Muscle layer of colon (tissue), 2 donors: ENCODE results near the gene ACKR1.

ENCODE experiments used
- H3K27ac ChIP-seq: one replicate; pipeline ENCODE4 v1.7.0; 2013; ENCODE audit warnings: low read depth, mild to moderate bottlenecking, low read length, moderate library complexity
- H3K27me3 ChIP-seq, 2 donors: one replicate each; pipeline ENCODE4 v1.7.0; 2013; ENCODE audit warnings: low read length in 2 of 2, mild to moderate bottlenecking in 2 of 2; ENCODE audit not compliant: insufficient read depth in 2 of 2, control insufficient read depth in 1 of 2
- H3K36me3 ChIP-seq: one replicate; pipeline ENCODE4 v1.7.0; 2013; ENCODE audit warnings: mild to moderate bottlenecking, low read length; ENCODE audit not compliant: insufficient read depth
- H3K4me1 ChIP-seq: one replicate; pipeline ENCODE4 v1.7.0; 2013; ENCODE audit warnings: mild to moderate bottlenecking, low read length; ENCODE audit not compliant: insufficient read depth
- H3K4me3 ChIP-seq, 2 donors: one replicate each; pipeline ENCODE4 v1.7.0; 2013; ENCODE audit warnings: low read length in 2 of 2, low read depth in 1 of 2, mild to moderate bottlenecking in 1 of 2, moderate library complexity in 1 of 2
- H3K9ac ChIP-seq: one replicate; pipeline ENCODE4 v1.7.0; 2013; ENCODE audit warnings: low read length
- H3K9me3 ChIP-seq: one replicate; pipeline ENCODE4 v1.7.0; 2013; ENCODE audit warnings: mild to moderate bottlenecking, low read length
- donor health status: abdominal sarcoma.
- donor health status: Adenocarcinoma of cecum.

Gene ACKR1, protein sequence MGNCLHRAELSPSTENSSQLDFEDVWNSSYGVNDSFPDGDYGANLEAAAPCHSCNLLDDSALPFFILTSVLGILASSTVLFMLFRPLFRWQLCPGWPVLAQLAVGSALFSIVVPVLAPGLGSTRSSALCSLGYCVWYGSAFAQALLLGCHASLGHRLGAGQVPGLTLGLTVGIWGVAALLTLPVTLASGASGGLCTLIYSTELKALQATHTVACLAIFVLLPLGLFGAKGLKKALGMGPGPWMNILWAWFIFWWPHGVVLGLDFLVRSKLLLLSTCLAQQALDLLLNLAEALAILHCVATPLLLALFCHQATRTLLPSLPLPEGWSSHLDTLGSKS

DNA sequence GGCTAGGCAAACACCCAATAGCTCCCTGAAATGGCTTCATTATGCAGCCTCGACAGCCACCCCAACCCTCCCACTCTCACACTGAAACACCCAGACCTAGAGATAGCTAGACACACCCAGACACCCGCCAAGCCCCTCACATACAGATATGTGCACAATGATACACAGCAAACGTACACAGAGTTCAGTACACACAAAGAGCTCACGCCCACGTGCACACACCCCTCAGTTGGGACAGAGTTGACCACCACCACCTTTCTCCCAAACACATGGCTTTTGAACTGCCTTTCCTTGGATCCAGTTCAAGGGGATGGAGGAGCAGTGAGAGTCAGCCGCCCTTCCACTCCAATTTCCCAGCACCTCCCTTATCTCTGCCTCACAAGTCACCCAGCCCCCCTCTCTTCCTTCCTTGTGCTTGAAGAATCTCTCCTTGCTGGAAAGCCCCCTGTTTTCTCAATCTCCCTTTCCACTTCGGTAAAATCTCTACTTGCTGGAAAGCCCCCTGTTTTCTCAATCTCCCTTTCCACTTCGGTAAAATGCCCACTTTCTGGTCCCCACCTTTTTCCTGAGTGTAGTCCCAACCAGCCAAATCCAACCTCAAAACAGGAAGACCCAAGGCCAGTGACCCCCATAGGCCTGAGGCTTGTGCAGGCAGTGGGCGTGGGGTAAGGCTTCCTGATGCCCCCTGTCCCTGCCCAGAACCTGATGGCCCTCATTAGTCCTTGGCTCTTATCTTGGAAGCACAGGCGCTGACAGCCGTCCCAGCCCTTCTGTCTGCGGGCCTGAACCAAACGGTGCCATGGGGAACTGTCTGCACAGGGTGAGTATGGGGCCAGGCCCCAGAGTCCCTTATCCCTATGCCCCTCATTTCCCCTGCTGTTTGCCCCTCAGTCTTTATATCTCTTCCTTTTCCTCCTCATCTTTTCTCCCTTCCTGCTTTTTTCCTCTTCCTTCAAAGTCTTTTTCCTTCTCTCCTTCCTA is at the start of gene ACKR1:
Gene ACKR1 (plus strand): TSS at position 715 of the 981 bp plus-strand sequence. CDS start 85 bp downstream, at position 800.
- Histone ChIP-seq H3K27me3 (peaks cover 0 to 23% of the 10 kb centered on the region in 2 donors), H3K36me3 (no peaks in the 10 kb centered on the region), H3K4me1 (peaks cover 6% of the 10 kb centered on the region), H3K27ac (no peak within 1 kb of the TSS), H3K9ac (no peak within 1 kb of the TSS), H3K9me3 (no peaks in the 10 kb centered on the region), H3K4me3 (no peak within 1 kb of the TSS)

DNA sequence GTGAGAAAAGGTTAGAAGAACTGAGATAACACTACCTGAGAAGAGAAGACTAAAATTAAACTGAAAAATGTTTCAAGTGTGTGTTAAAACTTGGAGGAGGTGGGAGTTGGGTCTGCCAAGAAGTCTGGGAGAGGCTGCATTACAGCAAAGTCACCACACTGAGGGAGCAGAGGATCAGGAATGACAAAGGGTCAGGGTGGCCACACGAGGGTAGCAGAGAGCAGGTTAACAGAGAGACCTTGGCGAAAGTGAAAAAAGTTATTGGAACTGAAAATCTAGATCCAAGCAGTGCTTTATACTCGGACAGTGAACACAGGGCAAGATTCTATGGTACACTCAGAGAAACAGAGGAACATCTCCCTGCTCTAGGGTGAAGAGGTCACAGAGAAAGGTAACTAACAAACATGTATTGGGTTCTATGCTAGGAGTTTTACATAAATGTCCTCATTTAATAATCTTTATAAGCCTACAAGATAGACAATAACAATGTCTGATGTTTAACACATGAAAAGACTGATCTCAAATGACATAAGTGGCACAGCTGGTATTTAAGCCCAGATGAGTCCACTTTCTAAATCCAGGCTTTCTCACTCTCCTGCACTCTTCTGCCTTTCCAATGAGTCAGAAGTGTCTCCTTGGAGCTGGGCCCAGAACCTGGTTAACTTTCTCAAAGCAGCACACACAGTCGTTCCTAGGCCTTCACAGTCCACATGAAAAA is 43.5 kb upstream of the ACKR1 start:
- H3K9ac ChIP-seq: no peak overlapping the region
- H3K9me3 ChIP-seq: no peaks in the 10 kb centered on the region
- no peaks in the 10 kb centered on the region for H3K36me3 ChIP-seq
- peaks cover 14% of the 10 kb centered on the region for H3K4me1 ChIP-seq
- H3K4me3 ChIP-seq: no peak overlapping the region
- peak overlapping the region; percentile 35 for H3K27ac ChIP-seq
- H3K27me3 ChIP-seq: no peaks in the 10 kb centered on the region

DNA sequence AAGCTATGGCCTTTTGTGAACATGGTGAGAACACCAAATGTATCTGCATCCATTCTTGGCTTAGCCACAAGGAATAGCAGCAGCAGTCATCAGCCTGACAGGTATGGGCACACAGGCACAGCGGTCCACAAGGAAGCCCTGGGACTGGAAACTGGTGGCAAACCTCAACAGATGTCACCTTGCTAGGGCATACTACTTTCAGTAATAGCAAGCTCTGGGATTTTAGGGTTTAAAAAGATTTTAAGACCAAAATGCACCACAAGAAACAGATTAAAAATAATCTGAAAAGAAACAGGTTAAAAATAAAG is 43.0 kb upstream of the ACKR1 start:
- Histone ChIP-seq H3K9ac (no peak overlapping the region), H3K36me3 (no peaks in the 10 kb centered on the region), H3K4me3 (no peak overlapping the region), H3K27me3 (no peaks in the 10 kb centered on the region), H3K9me3 (no peaks in the 10 kb centered on the region), H3K4me1 (peaks cover 14% of the 10 kb centered on the region), H3K27ac (no peak overlapping the region)

DNA sequence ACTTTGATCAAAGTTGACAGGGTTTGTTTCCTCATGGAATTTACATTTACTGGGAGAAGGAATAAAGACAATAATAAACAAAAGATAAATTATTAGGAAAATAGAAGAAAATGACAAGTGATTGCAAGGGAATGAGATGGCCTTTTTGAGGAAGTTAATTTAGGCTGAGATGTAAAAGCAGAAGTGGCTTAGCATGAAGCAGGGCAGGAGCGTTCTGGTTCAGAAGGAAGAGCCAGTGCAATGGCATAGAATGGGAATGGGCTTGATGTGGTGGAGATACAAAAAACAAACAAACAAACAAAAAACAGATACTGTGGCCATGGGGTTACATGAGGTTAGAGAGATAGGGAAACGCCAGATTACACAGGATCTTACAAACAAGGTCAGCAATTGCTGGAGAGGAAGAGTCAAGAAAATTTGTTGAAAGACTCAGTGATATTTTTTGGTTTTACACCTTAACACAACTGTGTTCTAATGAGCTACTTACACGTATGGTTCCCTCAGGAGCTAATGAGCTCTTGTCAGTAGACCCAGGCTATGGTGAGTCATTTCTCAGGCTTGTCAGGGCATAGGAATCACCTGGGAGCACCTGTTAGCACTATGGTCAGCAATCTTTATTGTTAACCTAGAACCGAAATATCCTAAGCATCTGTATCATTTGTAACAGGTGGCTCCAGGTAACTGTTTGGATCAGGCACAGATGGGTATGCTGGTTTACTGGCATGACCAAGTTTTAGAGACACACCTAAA is 42.0 kb upstream of the ACKR1 start:
- peaks cover 14% of the 10 kb centered on the region for H3K4me1 ChIP-seq
- no peak overlapping the region for H3K27ac ChIP-seq
- H3K27me3 ChIP-seq: no peaks in the 10 kb centered on the region
- no peaks in the 10 kb centered on the region for H3K9me3 ChIP-seq
- no peak overlapping the region for H3K9ac ChIP-seq
- no peak overlapping the region for H3K4me3 ChIP-seq
- H3K36me3 ChIP-seq: no peaks in the 10 kb centered on the region

DNA sequence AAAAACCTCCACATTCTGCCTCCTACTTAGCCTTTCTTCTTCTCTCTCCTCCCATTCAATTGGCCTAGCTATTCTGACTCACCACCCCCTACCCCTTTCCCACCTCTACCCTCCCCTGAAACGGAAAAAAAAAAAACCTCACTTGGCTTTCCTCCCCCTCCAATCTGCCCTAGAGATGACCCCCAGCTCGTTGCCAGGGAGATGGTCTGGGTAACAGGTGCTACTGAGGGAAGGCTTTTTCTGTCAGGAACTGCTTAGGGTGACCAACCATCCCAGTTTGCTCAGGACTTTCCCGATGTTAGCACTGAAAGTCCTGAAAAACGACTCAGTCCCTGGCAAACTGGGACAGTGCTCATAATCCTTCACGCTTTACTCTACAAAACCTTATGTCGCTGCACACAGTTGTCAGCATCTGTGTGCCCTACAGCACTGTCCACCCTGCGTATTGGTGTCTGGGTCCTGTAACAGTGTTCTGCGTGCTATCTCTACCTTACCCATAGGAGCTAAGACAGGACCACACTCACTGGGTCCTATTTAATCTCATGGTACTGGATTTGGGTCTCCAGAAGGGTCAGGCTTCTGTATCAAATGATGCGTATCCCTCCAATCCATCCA is 41.0 kb upstream of the ACKR1 start:
- H3K4me3 ChIP-seq: no peak overlapping the region
- H3K27me3 ChIP-seq: no peaks in the 10 kb centered on the region

DNA sequence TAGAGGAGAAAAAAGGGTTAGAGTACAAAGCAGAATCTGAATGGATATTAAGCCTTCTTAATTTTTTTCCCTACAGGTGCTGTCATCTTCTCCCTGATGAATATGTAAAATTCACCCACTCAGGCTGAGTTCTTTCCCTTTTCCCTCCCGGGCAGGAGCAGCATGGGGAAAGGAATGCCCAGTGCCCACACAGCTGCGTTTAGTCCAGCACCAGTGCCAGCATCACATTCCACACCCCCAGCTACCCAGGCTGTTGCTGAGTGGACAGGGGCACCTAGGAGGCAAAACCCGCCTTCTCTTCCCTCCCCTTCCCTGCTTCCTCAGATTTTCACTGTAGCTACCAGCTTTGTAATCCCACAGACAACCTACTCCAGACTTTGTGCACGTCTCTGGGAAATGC is 36.6 kb upstream of the ACKR1 start:
- Histone ChIP-seq H3K9me3 (no peaks in the 10 kb centered on the region), H3K27me3 (peaks cover 7 to 24% of the 10 kb centered on the region in 2 donors), H3K36me3 (no peaks in the 10 kb centered on the region), H3K4me1 (no peaks in the 10 kb centered on the region), H3K27ac (no peak overlapping the region), H3K9ac (no peak overlapping the region), H3K4me3 (no peak overlapping the region)

More for the DNA sequence above, 41.0 kb upstream of the ACKR1 start:
- Histone ChIP-seq H3K9me3 (no peaks in the 10 kb centered on the region), H3K9ac (no peak overlapping the region), H3K27ac (no peak overlapping the region), H3K36me3 (no peaks in the 10 kb centered on the region), H3K4me1 (peaks cover 14% of the 10 kb centered on the region)

DNA sequence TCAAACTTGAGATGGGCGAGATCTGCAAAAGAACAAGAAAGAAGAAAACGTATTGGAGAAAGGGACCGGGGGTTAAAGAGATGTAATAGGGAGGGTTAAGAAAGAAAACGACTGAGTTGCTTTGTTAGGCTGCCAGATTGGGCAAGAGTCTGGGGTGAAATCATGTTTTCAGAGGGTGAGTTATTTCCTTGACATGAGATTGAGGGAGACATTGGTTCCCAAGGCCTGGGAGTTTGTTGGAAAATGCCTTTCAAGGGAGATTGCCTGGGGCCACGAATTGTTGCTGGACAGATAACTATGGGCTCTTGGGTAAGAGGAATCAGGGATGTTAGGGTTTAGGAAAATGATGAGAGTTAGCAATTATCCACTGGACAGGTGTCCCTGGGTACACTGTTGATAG is 34.0 kb upstream of the ACKR1 start:
- H3K9me3 ChIP-seq: no peaks in the 10 kb centered on the region
- H3K27ac ChIP-seq: no peak overlapping the region
- no peaks in the 10 kb centered on the region for H3K36me3 ChIP-seq
- H3K9ac ChIP-seq: no peak overlapping the region
- no peak overlapping the region for H3K4me3 ChIP-seq
- H3K4me1 ChIP-seq: no peaks in the 10 kb centered on the region
- H3K27me3 ChIP-seq: peaks cover 14 to 24% of the 10 kb centered on the region in 2 donors

DNA sequence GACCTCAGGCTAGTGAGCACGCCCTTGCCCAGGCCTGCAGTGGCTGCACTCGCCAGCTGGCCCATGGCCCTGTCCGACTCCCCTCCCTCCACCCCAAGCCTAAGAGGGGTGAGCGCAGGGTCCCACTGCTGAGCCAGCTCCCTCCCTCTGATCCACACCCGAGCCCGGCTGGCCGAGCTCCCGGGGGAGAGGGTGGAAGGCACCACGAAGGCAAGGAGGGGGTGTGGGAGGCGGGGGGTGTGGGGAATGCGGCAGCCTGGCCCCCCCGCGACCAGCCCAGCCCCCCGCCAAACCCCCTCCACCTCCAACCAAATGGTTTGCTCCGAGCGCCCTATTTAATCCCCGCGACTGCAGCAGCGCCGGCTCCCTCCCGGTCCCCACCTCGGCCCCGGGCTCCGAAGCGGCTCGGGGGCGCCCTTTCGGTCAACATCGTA is 33.4 kb upstream of the ACKR1 start, which contains the start of gene CADM3:
Gene CADM3 (plus strand): TSS at position 362 of the 434 bp plus-strand sequence. CDS start 151 bp downstream, outside the sequence.
- Histone ChIP-seq H3K36me3 (no peaks in the 10 kb centered on the region), H3K27ac (no peak within 1 kb of the TSS), H3K4me3 (peak within 1 kb of the TSS; percentile 11 to 51), H3K9me3 (no peaks in the 10 kb centered on the region), H3K4me1 (no peaks in the 10 kb centered on the region), H3K9ac (no peak within 1 kb of the TSS), H3K27me3 (peaks cover 14 to 24% of the 10 kb centered on the region in 2 donors)

DNA sequence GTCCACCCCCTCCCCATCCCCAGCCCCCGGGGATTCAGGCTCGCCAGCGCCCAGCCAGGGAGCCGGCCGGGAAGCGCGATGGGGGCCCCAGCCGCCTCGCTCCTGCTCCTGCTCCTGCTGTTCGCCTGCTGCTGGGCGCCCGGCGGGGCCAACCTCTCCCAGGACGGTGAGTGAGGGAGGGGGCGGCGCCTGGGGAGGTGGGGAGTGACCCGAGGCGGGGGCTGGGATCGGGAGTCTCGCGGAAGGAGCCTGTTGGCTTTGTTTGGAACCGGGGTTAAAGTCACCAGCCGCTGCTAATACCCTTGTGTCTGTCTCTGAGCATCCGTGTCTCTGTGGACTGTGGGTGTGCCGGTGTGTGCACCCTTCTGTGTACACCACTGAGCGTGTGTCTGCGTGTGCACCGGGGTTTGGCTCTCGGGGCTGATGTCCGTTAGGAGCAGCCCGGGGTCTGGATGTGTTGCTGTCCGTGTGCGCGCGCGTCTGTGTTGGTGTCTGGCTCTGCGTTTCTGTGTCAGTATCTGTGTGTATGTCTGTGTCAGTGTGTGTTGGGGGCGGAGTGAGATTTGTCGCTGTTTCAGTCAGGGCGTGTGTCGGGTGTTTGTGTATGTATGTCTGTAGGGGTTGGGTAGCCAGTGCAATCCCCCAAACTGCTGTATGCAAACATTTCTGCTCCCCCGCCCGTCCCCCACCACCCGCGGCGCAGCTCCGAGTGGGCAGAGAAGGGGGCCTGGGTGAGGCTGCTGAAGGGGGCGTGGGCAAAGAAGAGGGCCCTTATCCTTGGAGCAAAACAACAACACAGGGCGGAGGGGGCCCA is 32.8 kb upstream of the ACKR1 start:
- peaks cover 14 to 24% of the 10 kb centered on the region in 2 donors for H3K27me3 ChIP-seq
- no peaks in the 10 kb centered on the region for H3K36me3 ChIP-seq
- no peaks in the 10 kb centered on the region for H3K9me3 ChIP-seq
- H3K9ac ChIP-seq: no peak overlapping the region
- H3K27ac ChIP-seq: no peak overlapping the region
- H3K4me3 ChIP-seq: peak overlapping the region; percentile 11 to 51
- H3K4me1 ChIP-seq: no peaks in the 10 kb centered on the region
